ENCODE measurements around the gene CALR3. TPM values are rescaled to one million over a fixed set of nuclear protein-coding genes. Genes with fewer than 3 reads are reported as not detected.

Gene CALR3
- polyA plus RNA-seq, 1 donor from 2014 or later: not detected

DNA sequence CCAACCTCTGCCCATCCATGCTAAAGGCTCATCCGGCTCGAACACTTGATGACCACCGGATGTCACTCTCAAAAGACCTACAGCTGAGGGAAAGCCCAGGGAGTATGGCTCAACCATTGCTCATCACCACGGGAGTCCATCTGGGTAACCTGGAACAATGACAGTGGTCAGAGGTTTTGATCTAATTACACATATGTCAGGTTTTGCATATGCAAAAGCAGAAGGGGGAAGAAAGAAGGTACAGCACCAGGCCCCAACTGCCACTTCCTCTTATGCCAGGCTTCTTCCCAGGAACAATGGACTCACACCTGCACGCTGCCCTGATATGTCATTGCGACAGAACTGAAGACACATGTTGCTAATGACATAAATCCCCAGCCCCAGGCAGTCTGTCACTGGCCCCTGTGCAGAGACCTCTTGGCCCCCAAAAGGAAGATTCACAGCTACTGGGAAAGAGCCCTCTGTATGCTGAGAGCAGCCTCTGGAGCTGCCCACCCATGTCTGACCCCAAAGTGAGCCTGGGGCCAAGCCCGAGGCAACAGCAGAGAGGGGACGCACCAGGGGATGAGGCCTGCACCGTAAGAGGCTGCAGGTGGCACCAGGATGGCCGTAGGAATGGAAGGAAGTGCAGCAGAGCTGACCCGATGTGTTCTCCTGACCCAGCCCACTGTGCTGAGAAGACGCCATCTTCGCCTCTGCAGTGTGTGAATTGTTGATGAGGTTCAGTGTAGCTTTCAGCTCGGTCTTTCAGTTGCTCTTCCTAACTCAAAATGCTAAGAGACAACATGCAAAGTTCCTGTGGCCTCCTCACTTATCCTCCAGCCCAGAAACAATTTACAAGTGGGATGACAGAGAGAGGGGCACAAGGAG is 50.5 kb downstream of the CALR3 start:
- no peak overlapping the region for H3K27ac ChIP-seq (ENCODE audit: low read length)
- no peaks in the 10 kb centered on the region for H3K9me3 ChIP-seq (ENCODE audit: low read length)
- H3K9me2 ChIP-seq (ENCODE audit: insufficient read depth, low read length): no peaks in the 10 kb centered on the region
- H2AFZ ChIP-seq (ENCODE audit: low read depth, low read length): no peak overlapping the region
- TF ChIP-seq POLR2AphosphoS5 (IDR thresholded peaks at IDR 0.05) (no peak), TAF1 (IDR thresholded peaks at IDR 0.05; ENCODE audit: low read depth) (no peak), MXI1 (conservative IDR thresholded peaks at IDR 0.05; ENCODE audit: poor library complexity, severe bottlenecking) (no peak), EP300 (conservative IDR thresholded peaks at IDR 0.05; ENCODE audit: poor library complexity, severe bottlenecking) (no peak), RAD21 (conservative IDR thresholded peaks at IDR 0.05) (no peak), EZH2 (IDR thresholded peaks at IDR 0.05; ENCODE audit: borderline replicate concordance, insufficient read depth, low read length, poor library complexity, severe bottlenecking) (no peak), SMC3 (conservative IDR thresholded peaks at IDR 0.05; ENCODE audit: poor library complexity) (no peak)
- TF ChIP-seq, protein P1, sequence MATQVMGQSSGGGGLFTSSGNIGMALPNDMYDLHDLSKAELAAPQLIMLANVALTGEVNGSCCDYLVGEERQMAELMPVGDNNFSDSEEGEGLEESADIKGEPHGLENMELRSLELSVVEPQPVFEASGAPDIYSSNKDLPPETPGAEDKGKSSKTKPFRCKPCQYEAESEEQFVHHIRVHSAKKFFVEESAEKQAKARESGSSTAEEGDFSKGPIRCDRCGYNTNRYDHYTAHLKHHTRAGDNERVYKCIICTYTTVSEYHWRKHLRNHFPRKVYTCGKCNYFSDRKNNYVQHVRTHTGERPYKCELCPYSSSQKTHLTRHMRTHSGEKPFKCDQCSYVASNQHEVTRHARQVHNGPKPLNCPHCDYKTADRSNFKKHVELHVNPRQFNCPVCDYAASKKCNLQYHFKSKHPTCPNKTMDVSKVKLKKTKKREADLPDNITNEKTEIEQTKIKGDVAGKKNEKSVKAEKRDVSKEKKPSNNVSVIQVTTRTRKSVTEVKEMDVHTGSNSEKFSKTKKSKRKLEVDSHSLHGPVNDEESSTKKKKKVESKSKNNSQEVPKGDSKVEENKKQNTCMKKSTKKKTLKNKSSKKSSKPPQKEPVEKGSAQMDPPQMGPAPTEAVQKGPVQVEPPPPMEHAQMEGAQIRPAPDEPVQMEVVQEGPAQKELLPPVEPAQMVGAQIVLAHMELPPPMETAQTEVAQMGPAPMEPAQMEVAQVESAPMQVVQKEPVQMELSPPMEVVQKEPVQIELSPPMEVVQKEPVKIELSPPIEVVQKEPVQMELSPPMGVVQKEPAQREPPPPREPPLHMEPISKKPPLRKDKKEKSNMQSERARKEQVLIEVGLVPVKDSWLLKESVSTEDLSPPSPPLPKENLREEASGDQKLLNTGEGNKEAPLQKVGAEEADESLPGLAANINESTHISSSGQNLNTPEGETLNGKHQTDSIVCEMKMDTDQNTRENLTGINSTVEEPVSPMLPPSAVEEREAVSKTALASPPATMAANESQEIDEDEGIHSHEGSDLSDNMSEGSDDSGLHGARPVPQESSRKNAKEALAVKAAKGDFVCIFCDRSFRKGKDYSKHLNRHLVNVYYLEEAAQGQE (IDR thresholded peaks at IDR 0.05; ENCODE audit: borderline replicate concordance): no peak
- TF ChIP-seq, protein P2, sequence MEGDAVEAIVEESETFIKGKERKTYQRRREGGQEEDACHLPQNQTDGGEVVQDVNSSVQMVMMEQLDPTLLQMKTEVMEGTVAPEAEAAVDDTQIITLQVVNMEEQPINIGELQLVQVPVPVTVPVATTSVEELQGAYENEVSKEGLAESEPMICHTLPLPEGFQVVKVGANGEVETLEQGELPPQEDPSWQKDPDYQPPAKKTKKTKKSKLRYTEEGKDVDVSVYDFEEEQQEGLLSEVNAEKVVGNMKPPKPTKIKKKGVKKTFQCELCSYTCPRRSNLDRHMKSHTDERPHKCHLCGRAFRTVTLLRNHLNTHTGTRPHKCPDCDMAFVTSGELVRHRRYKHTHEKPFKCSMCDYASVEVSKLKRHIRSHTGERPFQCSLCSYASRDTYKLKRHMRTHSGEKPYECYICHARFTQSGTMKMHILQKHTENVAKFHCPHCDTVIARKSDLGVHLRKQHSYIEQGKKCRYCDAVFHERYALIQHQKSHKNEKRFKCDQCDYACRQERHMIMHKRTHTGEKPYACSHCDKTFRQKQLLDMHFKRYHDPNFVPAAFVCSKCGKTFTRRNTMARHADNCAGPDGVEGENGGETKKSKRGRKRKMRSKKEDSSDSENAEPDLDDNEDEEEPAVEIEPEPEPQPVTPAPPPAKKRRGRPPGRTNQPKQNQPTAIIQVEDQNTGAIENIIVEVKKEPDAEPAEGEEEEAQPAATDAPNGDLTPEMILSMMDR (IDR thresholded peaks at IDR 0.05; ENCODE audit: poor library complexity, severe bottlenecking): no peak
- no peak overlapping the region for H3K4me2 ChIP-seq (ENCODE audit: low read length)
- H3K4me3 ChIP-seq (ENCODE audit: low read length): no peak overlapping the region
- H3K36me3 ChIP-seq (ENCODE audit: insufficient read depth, low read length): no peaks in the 10 kb centered on the region
- H4K20me1 ChIP-seq (ENCODE audit: insufficient read depth): peaks cover 8% of the 10 kb centered on the region
- H3F3A ChIP-seq (ENCODE audit: insufficient read depth, low read length, poor library complexity, severe bottlenecking): no peaks in the 10 kb centered on the region
- H3K9ac ChIP-seq (ENCODE audit: low read length): no peak overlapping the region
- H3K79me2 ChIP-seq (replicated peaks; ENCODE audit: insufficient read depth, low read length): peaks cover 54% of the 10 kb centered on the region
- H3K27me3 ChIP-seq (ENCODE audit: insufficient read depth, low read depth, low read length): no peaks in the 10 kb centered on the region

DNA sequence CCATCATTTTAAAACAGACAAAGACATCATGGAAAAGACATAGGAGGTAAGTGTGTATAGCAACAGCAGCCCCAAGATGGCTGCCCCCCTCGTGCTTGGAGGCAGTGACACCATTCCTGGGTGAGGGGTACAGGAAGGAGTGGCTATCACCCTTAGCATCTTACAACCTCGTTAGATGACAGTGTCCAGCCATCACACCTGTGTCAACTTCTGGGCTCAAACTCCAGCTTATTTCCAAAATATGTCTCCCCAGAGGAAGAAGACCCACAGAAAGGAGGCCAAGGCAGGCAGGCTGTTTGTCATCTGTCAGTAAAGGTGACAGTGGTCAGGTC is 51.7 kb downstream of the CALR3 start:
- Histone ChIP-seq H3K9me3 (ENCODE audit: low read length) (no peaks in the 10 kb centered on the region), H3K9ac (ENCODE audit: low read length) (no peak overlapping the region), H2AFZ (ENCODE audit: low read depth, low read length) (no peak overlapping the region), H4K20me1 (ENCODE audit: insufficient read depth) (peaks cover 8% of the 10 kb centered on the region), H3F3A (ENCODE audit: insufficient read depth, low read length, poor library complexity, severe bottlenecking) (no peaks in the 10 kb centered on the region), H3K4me2 (ENCODE audit: low read length) (no peak overlapping the region), H3K27ac (ENCODE audit: low read length) (no peak overlapping the region), H3K79me2 (replicated peaks; ENCODE audit: insufficient read depth, low read length) (peaks cover 43% of the 10 kb centered on the region), H3K4me3 (ENCODE audit: low read length) (no peak overlapping the region), H3K36me3 (ENCODE audit: insufficient read depth, low read length) (no peaks in the 10 kb centered on the region), H3K27me3 (ENCODE audit: insufficient read depth, low read depth, low read length) (no peaks in the 10 kb centered on the region), H3K9me2 (ENCODE audit: insufficient read depth, low read length) (no peaks in the 10 kb centered on the region)
- TF ChIP-seq TAF1 (IDR thresholded peaks at IDR 0.05; ENCODE audit: low read depth) (no peak), EZH2 (IDR thresholded peaks at IDR 0.05; ENCODE audit: borderline replicate concordance, insufficient read depth, low read length, poor library complexity, severe bottlenecking) (no peak)

All from neural cell (in vitro differentiated cells).